ENCODE results near the gene PTGR3. TPM values are rescaled to one million over a fixed set of nuclear protein-coding genes. Genes with fewer than 3 reads are reported as not detected.

PTGR3 gene
- total and polyA plus RNA-seq, 2 of the 8 experiments (the other 6 are each of a cell fraction or from before 2014, with no cell fraction given) = 2.0 to 3.6 TPM

DNA sequence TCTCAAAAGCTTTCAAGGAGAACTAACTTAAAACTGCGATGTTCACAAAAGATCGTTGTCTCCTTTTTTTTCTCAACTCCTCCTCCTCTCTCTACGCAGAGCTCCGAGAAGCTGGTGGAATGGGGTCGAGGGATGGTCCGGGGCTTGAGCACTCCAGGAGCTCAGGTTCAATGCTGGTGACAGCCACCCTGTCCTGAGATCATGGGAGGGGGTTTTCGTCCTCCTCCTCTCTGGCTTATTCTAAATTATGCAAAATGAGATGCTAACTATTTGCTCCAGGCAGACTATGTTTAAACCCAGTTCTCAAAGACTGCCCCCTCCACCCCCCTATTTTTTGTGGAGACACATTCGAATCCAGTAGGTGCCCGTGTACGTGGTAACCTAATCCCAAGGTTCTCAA is 13.5 kb upstream of the PTGR3 start (continued):
- TF ChIP-seq, protein P1, sequence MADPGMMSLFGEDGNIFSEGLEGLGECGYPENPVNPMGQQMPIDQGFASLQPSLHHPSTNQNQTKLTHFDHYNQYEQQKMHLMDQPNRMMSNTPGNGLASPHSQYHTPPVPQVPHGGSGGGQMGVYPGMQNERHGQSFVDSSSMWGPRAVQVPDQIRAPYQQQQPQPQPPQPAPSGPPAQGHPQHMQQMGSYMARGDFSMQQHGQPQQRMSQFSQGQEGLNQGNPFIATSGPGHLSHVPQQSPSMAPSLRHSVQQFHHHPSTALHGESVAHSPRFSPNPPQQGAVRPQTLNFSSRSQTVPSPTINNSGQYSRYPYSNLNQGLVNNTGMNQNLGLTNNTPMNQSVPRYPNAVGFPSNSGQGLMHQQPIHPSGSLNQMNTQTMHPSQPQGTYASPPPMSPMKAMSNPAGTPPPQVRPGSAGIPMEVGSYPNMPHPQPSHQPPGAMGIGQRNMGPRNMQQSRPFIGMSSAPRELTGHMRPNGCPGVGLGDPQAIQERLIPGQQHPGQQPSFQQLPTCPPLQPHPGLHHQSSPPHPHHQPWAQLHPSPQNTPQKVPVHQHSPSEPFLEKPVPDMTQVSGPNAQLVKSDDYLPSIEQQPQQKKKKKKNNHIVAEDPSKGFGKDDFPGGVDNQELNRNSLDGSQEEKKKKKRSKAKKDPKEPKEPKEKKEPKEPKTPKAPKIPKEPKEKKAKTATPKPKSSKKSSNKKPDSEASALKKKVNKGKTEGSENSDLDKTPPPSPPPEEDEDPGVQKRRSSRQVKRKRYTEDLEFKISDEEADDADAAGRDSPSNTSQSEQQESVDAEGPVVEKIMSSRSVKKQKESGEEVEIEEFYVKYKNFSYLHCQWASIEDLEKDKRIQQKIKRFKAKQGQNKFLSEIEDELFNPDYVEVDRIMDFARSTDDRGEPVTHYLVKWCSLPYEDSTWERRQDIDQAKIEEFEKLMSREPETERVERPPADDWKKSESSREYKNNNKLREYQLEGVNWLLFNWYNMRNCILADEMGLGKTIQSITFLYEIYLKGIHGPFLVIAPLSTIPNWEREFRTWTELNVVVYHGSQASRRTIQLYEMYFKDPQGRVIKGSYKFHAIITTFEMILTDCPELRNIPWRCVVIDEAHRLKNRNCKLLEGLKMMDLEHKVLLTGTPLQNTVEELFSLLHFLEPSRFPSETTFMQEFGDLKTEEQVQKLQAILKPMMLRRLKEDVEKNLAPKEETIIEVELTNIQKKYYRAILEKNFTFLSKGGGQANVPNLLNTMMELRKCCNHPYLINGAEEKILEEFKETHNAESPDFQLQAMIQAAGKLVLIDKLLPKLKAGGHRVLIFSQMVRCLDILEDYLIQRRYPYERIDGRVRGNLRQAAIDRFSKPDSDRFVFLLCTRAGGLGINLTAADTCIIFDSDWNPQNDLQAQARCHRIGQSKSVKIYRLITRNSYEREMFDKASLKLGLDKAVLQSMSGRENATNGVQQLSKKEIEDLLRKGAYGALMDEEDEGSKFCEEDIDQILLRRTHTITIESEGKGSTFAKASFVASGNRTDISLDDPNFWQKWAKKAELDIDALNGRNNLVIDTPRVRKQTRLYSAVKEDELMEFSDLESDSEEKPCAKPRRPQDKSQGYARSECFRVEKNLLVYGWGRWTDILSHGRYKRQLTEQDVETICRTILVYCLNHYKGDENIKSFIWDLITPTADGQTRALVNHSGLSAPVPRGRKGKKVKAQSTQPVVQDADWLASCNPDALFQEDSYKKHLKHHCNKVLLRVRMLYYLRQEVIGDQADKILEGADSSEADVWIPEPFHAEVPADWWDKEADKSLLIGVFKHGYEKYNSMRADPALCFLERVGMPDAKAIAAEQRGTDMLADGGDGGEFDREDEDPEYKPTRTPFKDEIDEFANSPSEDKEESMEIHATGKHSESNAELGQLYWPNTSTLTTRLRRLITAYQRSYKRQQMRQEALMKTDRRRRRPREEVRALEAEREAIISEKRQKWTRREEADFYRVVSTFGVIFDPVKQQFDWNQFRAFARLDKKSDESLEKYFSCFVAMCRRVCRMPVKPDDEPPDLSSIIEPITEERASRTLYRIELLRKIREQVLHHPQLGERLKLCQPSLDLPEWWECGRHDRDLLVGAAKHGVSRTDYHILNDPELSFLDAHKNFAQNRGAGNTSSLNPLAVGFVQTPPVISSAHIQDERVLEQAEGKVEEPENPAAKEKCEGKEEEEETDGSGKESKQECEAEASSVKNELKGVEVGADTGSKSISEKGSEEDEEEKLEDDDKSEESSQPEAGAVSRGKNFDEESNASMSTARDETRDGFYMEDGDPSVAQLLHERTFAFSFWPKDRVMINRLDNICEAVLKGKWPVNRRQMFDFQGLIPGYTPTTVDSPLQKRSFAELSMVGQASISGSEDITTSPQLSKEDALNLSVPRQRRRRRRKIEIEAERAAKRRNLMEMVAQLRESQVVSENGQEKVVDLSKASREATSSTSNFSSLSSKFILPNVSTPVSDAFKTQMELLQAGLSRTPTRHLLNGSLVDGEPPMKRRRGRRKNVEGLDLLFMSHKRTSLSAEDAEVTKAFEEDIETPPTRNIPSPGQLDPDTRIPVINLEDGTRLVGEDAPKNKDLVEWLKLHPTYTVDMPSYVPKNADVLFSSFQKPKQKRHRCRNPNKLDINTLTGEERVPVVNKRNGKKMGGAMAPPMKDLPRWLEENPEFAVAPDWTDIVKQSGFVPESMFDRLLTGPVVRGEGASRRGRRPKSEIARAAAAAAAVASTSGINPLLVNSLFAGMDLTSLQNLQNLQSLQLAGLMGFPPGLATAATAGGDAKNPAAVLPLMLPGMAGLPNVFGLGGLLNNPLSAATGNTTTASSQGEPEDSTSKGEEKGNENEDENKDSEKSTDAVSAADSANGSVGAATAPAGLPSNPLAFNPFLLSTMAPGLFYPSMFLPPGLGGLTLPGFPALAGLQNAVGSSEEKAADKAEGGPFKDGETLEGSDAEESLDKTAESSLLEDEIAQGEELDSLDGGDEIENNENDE (IDR thresholded peaks at IDR 0.05; ENCODE audit: insufficient replicate concordance, low read length) = no peak
- TF ChIP-seq HDAC6 (IDR thresholded peaks at IDR 0.05; ENCODE audit: low read depth, low read length) (no peak), RBBP5 (IDR thresholded peaks at IDR 0.05; ENCODE audit: borderline replicate concordance, low read depth, low read length) (no peak), RAD21 (IDR thresholded peaks at IDR 0.05 in 1 of 2, conservative IDR thresholded peaks at IDR 0.05 in 1 of 2; ENCODE audit: low read depth in 2 of 2, low read length in 2 of 2) (no peak), BACH1 (IDR thresholded peaks at IDR 0.05; ENCODE audit: low read length) (no peak), TCF12 (IDR thresholded peaks at IDR 0.05; ENCODE audit: low read depth, low read length) (no peak), EP300 (IDR thresholded peaks at IDR 0.05; ENCODE audit: borderline replicate concordance in 1 of 2, low read depth in 2 of 2, low read length in 2 of 2) (no peak), SP1 (IDR thresholded peaks at IDR 0.05; ENCODE audit: low read depth, low read length) (no peak), CEBPB (IDR thresholded peaks at IDR 0.05; ENCODE audit: low read depth, low read length) (no peak)
- TF ChIP-seq, protein P2, sequence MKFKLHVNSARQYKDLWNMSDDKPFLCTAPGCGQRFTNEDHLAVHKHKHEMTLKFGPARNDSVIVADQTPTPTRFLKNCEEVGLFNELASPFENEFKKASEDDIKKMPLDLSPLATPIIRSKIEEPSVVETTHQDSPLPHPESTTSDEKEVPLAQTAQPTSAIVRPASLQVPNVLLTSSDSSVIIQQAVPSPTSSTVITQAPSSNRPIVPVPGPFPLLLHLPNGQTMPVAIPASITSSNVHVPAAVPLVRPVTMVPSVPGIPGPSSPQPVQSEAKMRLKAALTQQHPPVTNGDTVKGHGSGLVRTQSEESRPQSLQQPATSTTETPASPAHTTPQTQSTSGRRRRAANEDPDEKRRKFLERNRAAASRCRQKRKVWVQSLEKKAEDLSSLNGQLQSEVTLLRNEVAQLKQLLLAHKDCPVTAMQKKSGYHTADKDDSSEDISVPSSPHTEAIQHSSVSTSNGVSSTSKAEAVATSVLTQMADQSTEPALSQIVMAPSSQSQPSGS (IDR thresholded peaks at IDR 0.05; ENCODE audit: low read length) = no peak

Data from H1 (cell line).